HG03280 (cell line): ENCODE measurements around the gene RABEP2.

Experiments
- ATAC-seq: cut with Tn5 transposase; IDR thresholded peaks from one replicate; pipeline ENCODE4 v1.9.1; 2021; ENCODE audit warnings: mild to moderate bottlenecking, moderate library complexity; ENCODE audit not compliant: unreplicated experiment

The RABEP2 gene

GRCh38 chr16:28859326-28859725 is 65.7 kb downstream of the RABEP2 start:
- ATAC-seq, result no peak

- ATAC-seq, result no peak
Observed at GRCh38 chr16:28858421-28858820, 66.6 kb downstream of the RABEP2 start.
